Activated CD8-positive, alpha-beta memory T cell treated with anti-CD3 and anti-CD28 coated beads for 36 hours (primary cell): Measurements from ENCODE around the gene PLS3. TPM values are rescaled to one million over a fixed set of nuclear protein-coding genes. Genes with fewer than 3 reads are reported as not detected.

Experiments used
- CTCF ChIA-PET: fragments of 350-600 bp; sonication (Branson Sonifier 250); formaldehyde crosslinking; loops from one replicate; lab custom pipeline; 2021; ENCODE audit warnings: antibody characterized with exemption; lab: Charles Lee
- POLR2A ChIA-PET: fragments of 350-600 bp; sonication (Branson Sonifier 250); formaldehyde crosslinking; loops from one replicate; lab custom pipeline; 2021; ENCODE audit warnings: antibody characterized with exemption; lab: Charles Lee
- total RNA-seq, 2 experiments: library from RNA; stranded (reverse); gene quantifications; one replicate each; pipeline ENCODE4 v1.2.3, GENCODE V29; 2021

The PLS3 gene
- total RNA-seq, 2 experiments from 2014 or later, result 0.82 to 1.3 TPM

- POLR2A ChIA-PET, result no interaction called here
- CTCF ChIA-PET, result no interaction called here
Observed at GRCh38 chrX:115563633-115564162, 2.7 kb downstream of the PLS3 start.

- POLR2A ChIA-PET, result no interaction called here
Observed at GRCh38 chrX:115564243-115564642, 3.3 kb downstream of the PLS3 start.

GRCh38 chrX:115565888-115566287, 4.9 kb downstream of the PLS3 start:
- ChIA-PET CTCF (no interaction called here), POLR2A (no interaction called here)

More at GRCh38 chrX:115564243-115564642, 3.3 kb downstream of the PLS3 start:
- CTCF ChIA-PET, result no interaction called here

GRCh38 chrX:115571712-115572111, 10.7 kb downstream of the PLS3 start:
- POLR2A ChIA-PET, result no interaction called here
- CTCF ChIA-PET, result no interaction called here

GRCh38 chrX:115573185-115573584, 12.2 kb downstream of the PLS3 start:
- ChIA-PET POLR2A (no interaction called here), CTCF (no interaction called here)

- POLR2A ChIA-PET, result no interaction called here
- CTCF ChIA-PET, result no interaction called here
Observed at GRCh38 chrX:115576676-115577075, 15.7 kb downstream of the PLS3 start.

GRCh38 chrX:115579327-115579726, 18.4 kb downstream of the PLS3 start:
- POLR2A ChIA-PET, result no interaction called here
- CTCF ChIA-PET, result no interaction called here

- CTCF ChIA-PET, result no interaction called here
- POLR2A ChIA-PET, result no interaction called here
Observed at GRCh38 chrX:115579786-115580294, 18.9 kb downstream of the PLS3 start.

- ChIA-PET POLR2A (no interaction called here), CTCF (interaction anchor here (0.6 kb wide), 1 partner anchor 42 kb away, joined by 5 read pairs; no protein-coding TSS in a partner anchor)
Observed at GRCh38 chrX:115581759-115582615, 21.0 kb downstream of the PLS3 start.

GRCh38 chrX:115582616-115583495, 21.9 kb downstream of the PLS3 start:
- ChIA-PET POLR2A (no interaction called here), CTCF (interaction anchor here (0.6 kb wide), 1 partner anchor 41 kb away, joined by 5 read pairs; no protein-coding TSS in a partner anchor)

GRCh38 chrX:115583496-115584004, 22.6 kb downstream of the PLS3 start:
- ChIA-PET POLR2A (no interaction called here), CTCF (no interaction called here)

GRCh38 chrX:115584696-115585095, 23.7 kb downstream of the PLS3 start:
- CTCF ChIA-PET, result no interaction called here
- POLR2A ChIA-PET, result no interaction called here

GRCh38 chrX:115588179-115588578, 27.2 kb downstream of the PLS3 start:
- ChIA-PET POLR2A (no interaction called here), CTCF (no interaction called here)

- POLR2A ChIA-PET, result no interaction called here
- CTCF ChIA-PET, result no interaction called here
Observed at GRCh38 chrX:115589419-115589818, 28.4 kb downstream of the PLS3 start.

- POLR2A ChIA-PET, result no interaction called here
- CTCF ChIA-PET, result no interaction called here
Observed at GRCh38 chrX:115591420-115591819, 30.4 kb downstream of the PLS3 start.

GRCh38 chrX:115591856-115592842, 31.2 kb downstream of the PLS3 start:
- CTCF ChIA-PET, result no interaction called here
- POLR2A ChIA-PET, result interaction anchor here (0.6 kb wide), 1 partner anchor 10 kb away, joined by 4 read pairs; no protein-coding TSS in a partner anchor

- ChIA-PET POLR2A (interaction anchor here (0.6 kb wide), 1 partner anchor 9 kb away, joined by 4 read pairs; no protein-coding TSS in a partner anchor), CTCF (no interaction called here)
Observed at GRCh38 chrX:115592997-115593734, 32.2 kb downstream of the PLS3 start.

- ChIA-PET CTCF (no interaction called here), POLR2A (no interaction called here)
Observed at GRCh38 chrX:115595049-115595448, 34.1 kb downstream of the PLS3 start.
